ENCODE measurements around the gene B4GALNT4.

The B4GALNT4 gene

DNA sequence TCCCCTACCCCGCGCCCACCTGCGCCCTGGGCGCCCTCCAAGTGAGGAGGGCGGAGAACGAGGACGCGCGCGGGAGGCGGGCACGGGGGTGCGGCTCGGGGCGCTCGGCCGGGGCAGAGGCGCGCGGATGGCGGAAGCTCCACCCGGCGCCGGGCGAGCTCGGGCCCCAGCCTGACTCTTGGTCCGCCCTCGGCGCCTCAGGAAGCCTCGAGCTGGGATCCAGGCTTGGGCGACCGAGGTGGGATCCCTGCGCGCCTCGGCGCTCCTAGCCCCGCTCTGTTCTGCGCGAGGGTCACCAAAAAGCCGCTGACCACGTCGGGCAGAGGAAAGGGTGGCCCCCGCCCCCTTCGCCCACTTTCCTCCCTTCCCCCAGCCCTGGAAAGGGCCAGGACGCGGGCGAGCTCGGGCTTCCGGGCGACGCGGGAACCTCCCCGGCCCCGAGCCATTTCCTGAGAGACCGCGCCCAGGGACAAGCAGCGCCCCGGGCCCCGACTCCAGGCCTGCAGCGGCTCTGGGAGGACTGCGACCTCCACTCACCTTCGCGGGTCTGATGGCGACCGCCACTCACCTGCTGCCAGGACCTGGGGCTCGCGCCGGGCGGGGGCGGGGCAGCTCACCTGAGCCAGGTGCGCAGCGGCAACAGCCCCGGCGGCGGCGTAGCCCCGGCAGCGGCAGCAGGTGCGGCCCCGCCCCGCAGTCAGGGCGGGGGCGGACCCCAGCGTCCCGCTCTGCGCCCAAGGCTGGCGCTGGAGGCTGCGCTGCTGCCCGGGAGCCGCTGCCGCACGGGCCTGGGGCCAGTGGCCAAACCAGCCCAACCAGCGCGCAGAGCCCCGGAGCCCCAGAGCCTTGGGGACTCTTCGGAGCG, 47.7 kb downstream of the B4GALNT4 start:
- no peak for DNase-seq (ENCODE audit: low spot score)

DNA sequence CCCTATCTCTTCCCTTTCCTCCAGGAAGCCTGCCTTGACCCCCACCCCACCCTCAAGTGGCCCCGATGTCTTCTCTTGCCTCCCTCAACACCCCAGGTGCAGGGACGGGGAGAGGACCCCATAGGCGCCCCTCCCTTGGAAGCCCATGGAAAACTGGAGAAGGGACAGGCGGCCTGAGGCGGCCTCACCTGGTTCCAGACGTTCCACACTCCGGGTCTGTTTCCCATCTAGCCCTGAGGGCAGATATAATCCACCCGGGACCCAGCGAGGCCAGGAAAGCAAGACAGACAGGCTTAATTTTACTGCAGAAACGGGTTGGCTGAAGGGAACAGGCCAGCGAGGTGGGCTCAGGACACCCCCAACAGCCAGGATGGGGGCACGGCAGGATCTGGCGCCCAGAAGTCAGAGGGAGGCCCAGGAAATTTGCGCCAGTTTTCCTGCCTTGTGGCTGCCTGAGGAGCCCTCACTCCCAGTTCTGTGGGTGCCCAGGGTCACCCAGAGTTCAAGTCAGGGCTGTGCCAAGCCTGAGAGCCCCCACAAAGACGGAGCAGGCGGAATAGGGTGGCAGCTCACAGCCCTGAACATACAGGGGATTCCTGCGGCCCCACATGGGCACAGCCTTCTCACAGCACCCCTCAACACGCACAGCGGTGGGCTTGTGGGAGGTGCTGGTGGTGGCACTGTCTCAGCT, 48.5 kb downstream of the B4GALNT4 start:
- in situ Hi-C loops (cut with MboI; ENCODE audit: low pct_unique_long_range_greater_than_20kb, low sequenced_read_pairs, unreplicated experiment) = no loop called here
- TF ChIP-seq, protein P1, sequence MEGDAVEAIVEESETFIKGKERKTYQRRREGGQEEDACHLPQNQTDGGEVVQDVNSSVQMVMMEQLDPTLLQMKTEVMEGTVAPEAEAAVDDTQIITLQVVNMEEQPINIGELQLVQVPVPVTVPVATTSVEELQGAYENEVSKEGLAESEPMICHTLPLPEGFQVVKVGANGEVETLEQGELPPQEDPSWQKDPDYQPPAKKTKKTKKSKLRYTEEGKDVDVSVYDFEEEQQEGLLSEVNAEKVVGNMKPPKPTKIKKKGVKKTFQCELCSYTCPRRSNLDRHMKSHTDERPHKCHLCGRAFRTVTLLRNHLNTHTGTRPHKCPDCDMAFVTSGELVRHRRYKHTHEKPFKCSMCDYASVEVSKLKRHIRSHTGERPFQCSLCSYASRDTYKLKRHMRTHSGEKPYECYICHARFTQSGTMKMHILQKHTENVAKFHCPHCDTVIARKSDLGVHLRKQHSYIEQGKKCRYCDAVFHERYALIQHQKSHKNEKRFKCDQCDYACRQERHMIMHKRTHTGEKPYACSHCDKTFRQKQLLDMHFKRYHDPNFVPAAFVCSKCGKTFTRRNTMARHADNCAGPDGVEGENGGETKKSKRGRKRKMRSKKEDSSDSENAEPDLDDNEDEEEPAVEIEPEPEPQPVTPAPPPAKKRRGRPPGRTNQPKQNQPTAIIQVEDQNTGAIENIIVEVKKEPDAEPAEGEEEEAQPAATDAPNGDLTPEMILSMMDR (IDR thresholded peaks at IDR 0.05; ENCODE audit: extremely low read depth, insufficient read depth, missing control alignments) = no peak
- DNase-seq (ENCODE audit: low spot score) = no peak

More for the DNA sequence above, 47.7 kb downstream of the B4GALNT4 start:
- TF ChIP-seq, protein P1 (IDR thresholded peaks at IDR 0.05; ENCODE audit: extremely low read depth, insufficient read depth, missing control alignments) = no peak
- in situ Hi-C loops (cut with MboI; ENCODE audit: low pct_unique_long_range_greater_than_20kb, low sequenced_read_pairs, unreplicated experiment) = no loop called here

DNA sequence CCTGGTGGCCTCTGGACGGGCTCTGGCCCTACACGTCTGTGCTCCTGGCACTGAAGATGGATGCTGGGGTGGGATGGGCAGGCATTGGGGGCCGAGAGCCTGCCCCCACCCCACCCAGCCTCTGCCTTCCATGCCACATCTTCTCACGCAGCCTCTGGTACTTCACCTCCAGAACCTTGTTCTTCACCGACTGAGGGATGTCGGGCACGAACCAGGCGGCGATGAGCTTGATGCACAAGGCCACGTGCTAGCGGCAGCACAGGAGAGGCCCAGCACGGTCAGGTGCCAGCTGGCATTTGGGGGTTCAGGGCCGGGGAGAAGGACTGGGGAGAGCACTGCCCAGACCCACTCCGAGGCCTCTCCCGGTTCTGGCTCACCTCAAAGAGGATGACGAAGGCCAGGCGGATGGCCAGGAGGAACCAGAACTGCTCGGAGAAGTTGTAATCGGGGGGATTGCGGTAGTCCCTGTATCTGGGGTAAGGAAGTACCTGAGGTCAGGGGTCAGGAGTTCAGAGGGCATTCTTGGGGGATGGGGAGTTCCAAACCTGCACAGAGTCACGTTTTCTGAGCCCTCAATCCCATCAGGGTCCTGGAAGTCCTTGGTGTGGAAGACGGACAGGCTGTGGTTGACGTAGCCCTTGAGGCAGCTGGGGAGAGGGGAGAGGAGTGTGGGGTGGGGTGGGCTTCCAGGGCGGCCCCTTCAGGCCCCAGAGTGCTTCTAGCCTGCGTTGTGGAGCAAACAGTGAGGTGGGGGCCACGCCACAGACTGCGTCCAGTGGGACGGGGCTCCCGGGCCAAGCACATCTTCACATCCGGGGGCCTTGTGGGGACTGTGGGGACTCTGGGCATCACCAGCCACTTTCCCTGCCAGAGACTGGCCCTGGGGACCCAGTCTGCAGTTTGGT, 49.3 kb downstream of the B4GALNT4 start:
- no peak for DNase-seq (ENCODE audit: low spot score)
- TF ChIP-seq, protein P1 (IDR thresholded peaks at IDR 0.05; ENCODE audit: extremely low read depth, insufficient read depth, missing control alignments) = no peak
- in situ Hi-C loops (cut with MboI; ENCODE audit: low pct_unique_long_range_greater_than_20kb, low sequenced_read_pairs, unreplicated experiment) = no loop called here

DNA sequence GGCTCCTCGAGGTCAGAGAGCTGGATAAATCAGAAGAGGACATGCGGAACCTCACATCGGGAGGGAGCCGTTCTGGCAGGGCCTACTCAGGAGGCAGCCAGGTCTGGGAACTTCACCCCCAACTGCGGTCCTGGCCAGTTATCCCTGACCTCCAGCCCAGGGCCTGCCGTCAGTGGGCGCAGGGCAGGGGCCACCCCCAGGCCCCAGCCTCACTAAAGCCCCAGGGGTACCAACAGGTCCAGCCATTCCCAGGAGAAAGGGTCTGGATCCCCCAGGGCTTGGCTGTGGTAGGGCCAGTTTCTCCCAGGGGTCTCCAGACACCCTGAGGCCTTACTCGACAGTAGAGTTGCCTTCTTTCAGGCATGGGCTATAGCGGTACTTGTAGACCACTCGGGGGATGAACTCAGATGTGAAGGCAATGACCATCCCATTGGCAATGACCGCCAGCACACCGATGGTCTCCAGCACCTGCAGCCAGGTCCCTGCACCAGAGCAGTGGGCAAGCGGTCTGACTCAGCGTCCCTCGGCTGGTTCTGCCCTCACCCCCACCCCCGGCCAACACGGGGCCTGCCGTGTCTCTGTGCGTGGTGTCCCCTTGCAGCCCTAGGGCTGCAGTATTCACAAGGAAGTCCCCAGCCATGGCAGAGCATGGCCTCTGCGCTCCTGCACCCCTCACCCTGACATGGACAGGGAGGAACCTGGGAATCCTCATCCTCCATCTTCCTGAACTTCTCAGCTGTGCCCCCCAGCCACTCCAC, 50.1 kb downstream of the B4GALNT4 start:
- in situ Hi-C loops (cut with MboI; ENCODE audit: low pct_unique_long_range_greater_than_20kb, low sequenced_read_pairs, unreplicated experiment) = no loop called here
- no peak for DNase-seq (ENCODE audit: low spot score)
- TF ChIP-seq, protein P1 (IDR thresholded peaks at IDR 0.05; ENCODE audit: extremely low read depth, insufficient read depth, missing control alignments) = no peak

DNA sequence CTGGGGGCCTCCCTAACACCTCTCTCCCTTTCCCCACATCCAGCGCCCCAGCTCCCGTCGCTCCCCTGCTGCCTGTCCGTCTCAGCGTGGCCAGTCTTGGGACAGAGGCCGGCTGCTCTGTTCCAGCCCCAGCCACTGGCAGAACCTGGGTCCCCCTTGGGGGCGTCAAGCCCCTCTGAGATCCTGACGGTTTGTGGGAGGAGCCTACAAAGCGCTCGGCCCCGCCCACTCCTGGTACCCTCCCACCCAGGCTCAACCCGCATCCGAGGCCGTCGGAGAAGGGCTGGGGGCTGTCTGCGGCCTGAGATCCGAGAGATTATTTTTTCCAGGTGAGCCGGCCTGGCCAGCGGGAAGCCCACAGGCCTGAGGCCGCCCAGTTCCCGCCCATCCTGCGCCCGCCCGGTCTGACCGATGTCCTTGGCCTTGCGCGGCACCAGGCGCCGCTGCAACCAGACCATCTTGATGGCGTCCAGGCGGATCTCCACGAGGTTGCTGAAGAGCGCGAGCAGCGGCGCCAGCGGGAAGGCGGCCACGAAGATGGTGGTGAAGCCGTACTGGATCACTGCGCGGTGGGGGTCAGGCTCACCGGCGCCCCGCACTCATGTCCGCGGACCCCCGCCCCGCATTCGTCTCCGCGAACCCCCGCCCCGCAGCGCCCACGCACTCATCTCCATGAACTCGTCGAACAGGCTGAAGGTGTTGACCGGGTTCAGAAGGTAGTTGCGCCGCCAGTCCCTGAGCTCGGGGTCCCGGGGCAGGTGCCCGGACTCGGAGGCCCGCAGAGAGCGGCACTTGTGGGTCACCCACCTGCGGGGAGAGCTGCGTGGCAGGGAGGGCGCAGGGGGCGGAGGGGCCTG, 51.0 kb downstream of the B4GALNT4 start:
- DNase-seq (ENCODE audit: low spot score) = no peak
- TF ChIP-seq, protein P1 (IDR thresholded peaks at IDR 0.05; ENCODE audit: extremely low read depth, insufficient read depth, missing control alignments) = no peak
- in situ Hi-C loops (cut with MboI; ENCODE audit: low pct_unique_long_range_greater_than_20kb, low sequenced_read_pairs, unreplicated experiment) = no loop called here
